Activated naive CD8-positive, alpha-beta T cell treated with anti-CD3 and anti-CD28 coated beads for 36 hours (primary cell): ENCODE measurements around the gene SPACA4. TPM values are rescaled to one million over a fixed set of nuclear protein-coding genes. Genes with fewer than 3 reads are reported as not detected.
"Not testable (repeated sequence)": the region's sequence is repeated elsewhere in the genome, so short reads cannot be mapped to it uniquely, and the experiment has no call there.

ENCODE experiments used
- DNase-seq: peaks from one replicate; pipeline ENCODE4 v3.0.0; 2021
- H3K27ac Mint-ChIP-seq: one replicate; pipeline ENCODE4 v1.8.0; 2022; ENCODE audit warnings: mild to moderate bottlenecking, moderate library complexity, mixed read lengths
- H3K27me3 Mint-ChIP-seq: one replicate; pipeline ENCODE4 v1.8.0; 2022; ENCODE audit warnings: mild to moderate bottlenecking, mixed read lengths
- H3K36me3 Mint-ChIP-seq: one replicate; pipeline ENCODE4 v1.8.0; 2021; ENCODE audit warnings: mild to moderate bottlenecking, mixed read lengths
- H3K4me1 Mint-ChIP-seq: one replicate; pipeline ENCODE4 v1.8.0; 2021; ENCODE audit warnings: mixed read lengths
- H3K4me3 Mint-ChIP-seq: one replicate; pipeline ENCODE4 v1.8.0; 2022; ENCODE audit warnings: mild to moderate bottlenecking, moderate library complexity, mixed read lengths
- H3K9me3 Mint-ChIP-seq: one replicate; pipeline ENCODE4 v1.8.0; 2022; ENCODE audit warnings: mixed read lengths
- total RNA-seq, 2 experiments: library from RNA; stranded (reverse); gene quantifications; one replicate each; pipeline ENCODE4 v1.2.3, GENCODE V29; 2021

SPACA4 gene, protein sequence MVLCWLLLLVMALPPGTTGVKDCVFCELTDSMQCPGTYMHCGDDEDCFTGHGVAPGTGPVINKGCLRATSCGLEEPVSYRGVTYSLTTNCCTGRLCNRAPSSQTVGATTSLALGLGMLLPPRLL
- total RNA-seq, result not detected

DNA sequence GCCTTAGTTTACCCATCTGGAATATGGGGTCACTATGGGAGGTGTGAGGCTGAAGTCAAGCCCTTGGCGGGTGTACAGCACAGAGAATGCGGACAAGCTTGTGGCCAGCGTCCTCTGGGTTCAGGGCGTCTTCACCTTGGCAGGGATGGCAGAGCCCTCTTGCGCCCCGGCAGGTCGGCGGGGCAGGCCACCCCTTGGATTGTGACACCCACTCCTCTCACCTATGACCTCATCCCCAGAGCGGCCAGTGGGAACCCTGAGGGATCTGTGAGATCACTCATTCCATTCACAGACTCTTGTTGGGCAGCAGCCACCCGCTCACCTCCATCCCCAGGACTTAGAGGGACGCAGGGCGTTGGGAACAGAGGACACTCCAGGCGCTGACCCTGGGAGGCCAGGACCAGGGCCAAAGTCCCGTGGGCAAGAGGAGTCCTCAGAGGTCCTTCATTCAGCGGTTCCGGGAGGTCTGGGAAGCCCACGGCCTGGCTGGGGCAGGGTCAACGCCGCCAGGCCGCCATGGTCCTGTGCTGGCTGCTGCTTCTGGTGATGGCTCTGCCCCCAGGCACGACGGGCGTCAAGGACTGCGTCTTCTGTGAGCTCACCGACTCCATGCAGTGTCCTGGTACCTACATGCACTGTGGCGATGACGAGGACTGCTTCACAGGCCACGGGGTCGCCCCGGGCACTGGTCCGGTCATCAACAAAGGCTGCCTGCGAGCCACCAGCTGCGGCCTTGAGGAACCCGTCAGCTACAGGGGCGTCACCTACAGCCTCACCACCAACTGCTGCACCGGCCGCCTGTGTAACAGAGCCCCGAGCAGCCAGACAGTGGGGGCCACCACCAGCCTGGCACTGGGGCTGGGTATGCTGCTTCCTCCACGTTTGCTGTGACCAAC lies at the start of gene SPACA4:
TSS of gene SPACA4 (plus strand) at position 280 of the 896 bp plus-strand sequence. CDS start at position 517, 237 bp downstream.
- no peak within 1 kb of the TSS for H3K27ac Mint-ChIP-seq
- no peaks in the 10 kb centered on the region for H3K27me3 Mint-ChIP-seq
- no peaks in the 10 kb centered on the region for H3K9me3 Mint-ChIP-seq
- no peaks in the 10 kb centered on the region for H3K4me1 Mint-ChIP-seq
- H3K36me3 Mint-ChIP-seq, result peaks cover 2% of the 10 kb centered on the region
- DNase-seq, result no peak
- H3K4me3 Mint-ChIP-seq, result no peak within 1 kb of the TSS

DNA sequence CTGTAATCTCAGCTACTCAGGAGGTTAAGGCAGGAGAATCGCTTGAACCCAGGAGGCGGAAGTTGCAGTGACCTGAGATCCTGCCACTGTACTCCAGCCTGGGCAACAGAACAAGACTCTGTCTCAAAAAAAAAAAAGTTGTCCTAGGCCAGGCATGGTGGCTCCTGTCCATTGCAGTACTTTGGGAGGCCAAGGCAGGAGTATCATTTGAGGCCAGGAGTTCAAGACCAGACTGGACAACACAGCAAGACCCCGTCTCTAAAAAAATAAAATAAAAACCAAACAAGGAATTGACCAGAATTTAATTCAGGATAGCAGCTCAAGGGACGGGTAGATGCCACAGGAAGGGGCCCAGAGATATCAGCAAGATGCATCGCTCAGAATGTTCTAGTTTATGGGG lies 49.7 kb upstream of the SPACA4 start:
- no peak overlapping the region for H3K4me3 Mint-ChIP-seq
- H3K27ac Mint-ChIP-seq, result no peak overlapping the region
- H3K4me1 Mint-ChIP-seq, result no peaks in the 10 kb centered on the region
- no peaks in the 10 kb centered on the region for H3K36me3 Mint-ChIP-seq
- no peak for DNase-seq
- peaks cover 30% of the 10 kb centered on the region for H3K27me3 Mint-ChIP-seq
- no peaks in the 10 kb centered on the region for H3K9me3 Mint-ChIP-seq

DNA sequence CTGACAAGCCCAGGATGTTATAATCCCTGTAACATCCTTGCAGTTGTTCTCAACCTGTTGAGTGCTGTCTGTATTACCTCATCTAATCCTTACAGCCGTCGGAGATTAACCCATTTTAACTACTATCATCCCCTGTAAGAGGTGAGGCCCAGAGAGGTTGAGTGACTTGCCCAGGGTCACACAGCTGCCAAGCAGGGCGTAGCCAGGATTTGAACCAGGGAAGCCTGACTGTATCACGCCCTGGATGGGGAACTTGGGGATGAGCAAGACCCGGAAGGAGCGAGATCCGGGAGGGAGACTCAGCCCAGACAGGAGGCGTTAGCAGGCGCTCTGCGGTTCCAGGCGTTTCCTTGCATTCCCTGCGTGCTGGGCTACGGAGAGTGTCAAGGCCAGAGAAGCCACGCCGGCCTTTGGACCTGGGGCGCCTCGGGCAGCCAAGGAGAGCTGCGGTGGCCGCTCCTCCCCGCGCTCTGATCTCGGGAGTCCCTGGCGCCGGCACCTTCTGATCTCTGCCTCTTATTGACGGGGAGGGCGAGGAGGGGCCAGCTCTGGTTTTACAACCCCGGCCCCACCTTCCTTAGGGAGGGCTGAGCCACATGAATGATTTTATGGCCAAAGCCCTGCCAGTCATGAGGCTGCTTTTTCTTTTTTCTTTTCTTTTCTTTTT lies 48.4 kb upstream of the SPACA4 start:
- Mint-ChIP-seq H3K36me3 (no peaks in the 10 kb centered on the region), H3K4me1 (no peaks in the 10 kb centered on the region), H3K9me3 (no peaks in the 10 kb centered on the region), H3K27ac (no peak overlapping the region), H3K27me3 (peaks cover 30% of the 10 kb centered on the region), H3K4me3 (no peak overlapping the region)
- DNase-seq, result no peak

DNA sequence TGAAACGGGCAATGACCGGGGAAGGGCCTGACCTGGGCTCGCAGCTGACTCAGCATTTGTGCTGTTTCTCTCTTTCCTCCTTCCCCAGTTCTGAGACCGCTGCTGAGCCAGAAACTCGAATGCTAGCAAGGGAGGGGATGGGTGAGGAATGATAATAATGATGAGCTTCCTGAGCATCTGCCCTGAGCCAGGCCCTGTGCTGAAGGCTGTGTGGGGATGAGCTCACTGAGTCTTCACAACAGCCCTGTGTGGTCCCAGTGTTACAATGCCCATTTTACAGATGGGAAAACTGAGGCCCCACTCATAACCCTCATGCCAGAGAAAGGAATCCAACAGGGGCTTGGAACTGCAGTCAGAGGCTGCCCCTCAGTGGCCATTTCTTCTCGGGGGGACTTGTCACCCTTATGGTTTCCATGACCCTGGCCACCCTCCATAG lies 46.4 kb upstream of the SPACA4 start:
- Mint-ChIP-seq H3K9me3 (no peaks in the 10 kb centered on the region), H3K27ac (no peak overlapping the region), H3K36me3 (no peaks in the 10 kb centered on the region), H3K4me1 (no peaks in the 10 kb centered on the region), H3K4me3 (no peak overlapping the region), H3K27me3 (peaks cover 30% of the 10 kb centered on the region)
- no peak for DNase-seq

DNA sequence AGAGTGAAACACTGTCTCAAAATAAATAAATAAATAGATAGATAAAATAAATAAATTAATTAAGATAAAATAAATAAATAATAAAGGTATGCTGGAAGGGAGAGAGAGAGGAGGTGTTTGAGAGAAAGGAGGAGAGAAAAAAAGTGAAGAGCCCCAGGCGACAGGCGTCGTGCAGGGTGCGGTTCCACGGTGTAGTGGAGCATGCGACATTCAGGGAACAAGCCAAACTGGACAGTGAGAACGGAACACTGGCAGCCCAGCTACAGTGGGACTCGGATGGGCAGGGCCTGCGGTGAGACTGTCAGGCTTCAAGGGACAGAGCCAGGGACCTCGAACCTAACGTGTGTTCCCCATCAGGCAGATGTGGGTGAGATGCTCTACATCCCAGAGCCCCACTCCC lies 45.1 kb upstream of the SPACA4 start:
- Mint-ChIP-seq H3K27ac (no peak overlapping the region), H3K4me1 (no peaks in the 10 kb centered on the region), H3K9me3 (no peaks in the 10 kb centered on the region), H3K4me3 (no peak overlapping the region), H3K27me3 (peaks cover 27% of the 10 kb centered on the region), H3K36me3 (no peaks in the 10 kb centered on the region)
- DNase-seq, result no peak

DNA sequence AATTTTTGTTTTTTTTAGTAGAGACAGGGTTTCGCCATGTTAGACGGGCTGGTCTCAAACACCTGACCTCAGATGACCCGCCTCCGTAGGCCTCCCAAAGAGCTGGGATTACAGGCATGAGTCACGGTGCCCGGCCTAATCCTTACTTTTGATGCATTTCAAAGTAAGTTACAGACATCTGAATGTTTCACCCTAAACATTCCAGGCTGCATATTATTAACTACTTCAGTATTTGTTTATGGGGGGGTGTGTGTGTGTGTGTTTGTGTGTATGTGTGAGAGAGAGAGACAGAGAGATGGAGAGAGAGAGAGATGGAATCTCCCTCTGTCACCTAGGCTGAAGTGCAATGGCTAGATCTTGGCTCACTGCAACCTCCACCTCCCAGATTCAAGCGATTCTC lies 41.5 kb upstream of the SPACA4 start:
- Mint-ChIP-seq H3K27ac (no peak overlapping the region), H3K9me3 (no peaks in the 10 kb centered on the region), H3K27me3 (peaks cover 19% of the 10 kb centered on the region), H3K4me3 (no peak overlapping the region), H3K4me1 (no peaks in the 10 kb centered on the region), H3K36me3 (no peaks in the 10 kb centered on the region)
- DNase-seq, result no peak

DNA sequence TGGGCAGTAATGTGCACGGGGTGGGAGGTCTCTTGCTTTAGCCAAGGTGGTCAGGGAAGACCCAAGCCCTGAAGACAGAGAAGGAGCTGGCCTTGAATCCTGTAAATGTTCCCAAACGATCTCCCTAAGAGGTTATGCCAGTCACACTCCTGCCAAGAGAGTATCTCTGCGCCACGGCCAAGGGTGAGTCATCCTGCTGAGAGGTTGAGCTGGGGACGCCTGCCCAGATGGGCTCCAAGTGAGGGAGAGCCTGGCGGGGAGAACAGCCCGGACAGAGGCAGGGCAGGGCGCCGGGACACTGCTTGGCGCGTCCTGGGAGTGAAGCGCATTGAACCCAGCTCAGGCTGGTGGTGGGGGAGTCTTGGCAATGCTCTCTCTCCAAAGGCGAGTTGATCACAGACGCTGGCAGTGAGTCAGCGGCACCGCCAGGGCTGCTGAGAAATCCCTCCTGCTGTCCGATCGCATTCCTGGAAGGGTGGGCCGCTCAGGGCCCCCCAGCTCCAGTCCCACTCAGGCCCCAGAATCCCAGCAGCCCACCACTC lies 38.1 kb upstream of the SPACA4 start:
- Mint-ChIP-seq H3K27me3 (peaks cover 21% of the 10 kb centered on the region), H3K4me3 (no peak overlapping the region), H3K4me1 (no peaks in the 10 kb centered on the region), H3K27ac (no peak overlapping the region), H3K9me3 (no peaks in the 10 kb centered on the region), H3K36me3 (no peaks in the 10 kb centered on the region)
- no peak for DNase-seq

DNA sequence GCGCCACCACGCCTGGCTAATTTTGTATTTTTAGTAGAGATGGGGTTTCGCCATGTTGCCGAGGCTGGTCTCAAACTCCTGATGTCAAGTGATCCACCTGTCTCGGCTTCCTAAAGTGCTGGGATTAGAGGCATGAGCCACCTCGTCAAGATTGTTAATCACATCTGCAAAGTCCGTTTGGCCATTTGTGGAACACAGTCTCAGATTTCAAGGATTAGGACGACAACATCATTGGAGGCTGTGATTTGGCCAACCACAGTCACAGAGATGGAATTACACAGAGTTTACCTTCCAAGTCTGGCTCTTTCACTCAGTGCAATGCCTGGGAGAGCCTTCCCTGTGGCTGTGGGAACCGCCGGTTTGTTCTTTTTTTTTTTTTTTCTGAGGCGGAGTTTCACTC lies 36.7 kb upstream of the SPACA4 start:
- Mint-ChIP-seq H3K36me3 (no peaks in the 10 kb centered on the region), H3K4me3 (no peak overlapping the region), H3K27ac (no peak overlapping the region)

DNA sequence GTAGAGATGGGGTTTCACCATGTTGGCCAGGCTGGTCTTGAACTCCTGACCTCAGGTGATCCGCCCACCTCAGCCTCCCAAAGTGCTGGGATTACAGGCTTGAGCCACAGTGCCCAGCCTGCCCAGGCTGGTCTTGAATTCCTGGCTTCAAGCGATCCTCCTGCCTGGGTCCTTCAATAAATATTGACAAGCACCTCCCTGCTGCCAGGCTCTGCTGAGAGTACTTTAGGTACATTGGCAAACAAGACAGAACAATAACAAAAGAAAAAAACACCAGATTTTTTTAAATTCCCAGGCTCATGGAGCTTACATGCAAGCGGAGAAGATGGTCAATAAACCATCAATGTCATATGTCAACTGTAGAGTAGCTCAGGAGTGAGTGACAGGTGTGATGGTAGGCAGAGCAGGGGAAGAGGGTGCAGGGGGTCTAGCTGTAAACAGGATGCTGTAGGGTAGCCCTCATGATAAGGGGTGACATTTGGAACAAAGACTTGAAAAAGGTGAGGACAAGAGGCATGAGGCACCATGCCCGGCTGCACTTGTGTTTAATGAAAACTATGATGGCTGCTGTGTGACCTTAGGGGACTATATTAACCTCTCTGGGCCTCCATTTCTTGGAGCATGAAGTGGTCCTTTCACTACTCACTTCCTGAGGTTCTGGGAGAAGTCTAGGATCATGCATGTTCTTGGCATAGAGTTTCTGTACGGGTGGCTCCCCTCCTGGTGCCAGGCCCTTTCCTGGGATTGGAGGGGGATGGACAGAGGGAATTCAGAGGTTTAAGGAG lies 35.0 kb upstream of the SPACA4 start:
- DNase-seq, result no peak
- H3K36me3 Mint-ChIP-seq, result no peaks in the 10 kb centered on the region
- no peaks in the 10 kb centered on the region for H3K4me1 Mint-ChIP-seq
- H3K9me3 Mint-ChIP-seq, result no peaks in the 10 kb centered on the region
- H3K4me3 Mint-ChIP-seq, result no peak overlapping the region
- peaks cover 21% of the 10 kb centered on the region for H3K27me3 Mint-ChIP-seq
- H3K27ac Mint-ChIP-seq, result no peak overlapping the region

More for the DNA sequence above, 36.7 kb upstream of the SPACA4 start:
- no peaks in the 10 kb centered on the region for H3K4me1 Mint-ChIP-seq
- DNase-seq, result no peak
- no peaks in the 10 kb centered on the region for H3K9me3 Mint-ChIP-seq
- H3K27me3 Mint-ChIP-seq, result peaks cover 21% of the 10 kb centered on the region

DNA sequence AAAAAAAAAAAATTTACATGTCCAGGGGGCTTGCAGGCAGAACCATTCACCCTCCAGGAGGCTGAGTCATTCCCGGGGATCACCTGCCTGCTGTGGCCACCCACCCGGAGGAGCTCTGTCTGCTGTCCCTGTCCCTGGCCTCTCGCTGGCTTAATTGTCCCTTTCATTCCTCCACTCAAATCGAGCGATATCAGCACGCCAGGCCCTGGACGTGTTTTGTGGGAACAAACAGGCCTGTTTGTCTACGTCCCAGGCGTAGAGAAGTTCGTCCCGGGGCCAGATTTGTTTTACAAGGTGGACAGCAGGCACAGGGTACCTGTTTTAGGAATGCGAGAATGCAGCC lies 33.4 kb upstream of the SPACA4 start:
- Mint-ChIP-seq H3K27ac (no peak overlapping the region), H3K4me1 (no peaks in the 10 kb centered on the region), H3K27me3 (peaks cover 11% of the 10 kb centered on the region), H3K9me3 (no peaks in the 10 kb centered on the region), H3K36me3 (no peaks in the 10 kb centered on the region), H3K4me3 (no peak overlapping the region)
- DNase-seq, result no peak

DNA sequence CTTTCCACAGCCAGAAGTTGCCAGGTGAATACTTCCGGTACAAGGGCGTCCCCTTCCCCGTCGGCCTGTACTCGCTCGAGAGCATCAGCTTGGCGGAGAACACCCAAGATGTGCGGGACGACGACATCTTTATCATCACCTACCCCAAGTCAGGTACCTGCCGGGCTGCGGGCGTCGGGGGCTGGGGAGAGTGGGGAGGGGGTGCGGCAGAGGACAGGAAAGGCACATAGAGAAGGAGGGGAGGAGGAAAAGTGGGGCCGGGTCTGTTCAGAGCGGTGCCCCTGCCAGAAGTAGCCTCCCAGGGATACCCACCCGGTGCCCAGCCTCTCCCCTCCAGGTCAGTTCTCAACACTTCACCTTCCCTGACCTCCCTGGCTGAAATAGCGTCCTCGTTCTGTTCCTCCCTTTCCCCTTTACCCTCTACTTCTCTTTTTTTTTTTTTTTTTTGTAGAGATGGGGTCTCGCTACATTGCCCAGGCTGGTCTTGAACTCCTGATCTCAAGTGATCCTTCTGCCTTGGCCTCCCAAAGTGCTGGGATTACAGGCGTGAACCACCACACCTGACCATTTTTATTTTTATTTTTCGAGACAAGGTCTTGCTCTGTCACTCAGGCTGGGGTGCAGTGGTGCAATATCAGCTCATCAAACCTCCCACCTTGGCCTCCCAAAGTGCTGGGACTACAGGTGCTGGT lies 30.5 kb upstream of the SPACA4 start:
- Mint-ChIP-seq H3K27me3 (no peaks in the 10 kb centered on the region), H3K4me3 (no peak overlapping the region), H3K4me1 (no peaks in the 10 kb centered on the region)

DNA sequence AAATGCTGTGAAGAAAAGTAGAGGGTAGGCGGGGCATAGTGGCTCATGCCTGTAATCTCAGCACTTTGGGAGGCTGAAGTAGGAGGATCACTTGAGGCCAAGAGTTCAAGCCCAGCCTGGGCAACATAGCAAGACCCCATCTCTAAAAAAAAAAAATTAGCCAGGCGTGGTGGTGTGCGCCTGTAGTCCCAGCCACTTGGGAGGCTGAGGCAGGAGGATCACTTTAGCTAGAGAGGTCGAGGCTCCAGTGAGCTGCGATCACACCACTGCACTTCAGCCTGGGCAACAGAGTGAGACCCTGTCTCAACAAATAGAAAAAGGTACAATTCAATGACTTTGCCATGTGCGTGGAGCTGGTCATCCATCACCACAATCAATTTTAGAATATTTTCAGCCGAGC lies 28.6 kb upstream of the SPACA4 start:
- not testable (repeated sequence) for H3K27ac Mint-ChIP-seq, H3K4me1 Mint-ChIP-seq, H3K4me3 Mint-ChIP-seq, DNase-seq, H3K9me3 Mint-ChIP-seq, H3K27me3 Mint-ChIP-seq, H3K36me3 Mint-ChIP-seq

More for the DNA sequence above, 30.5 kb upstream of the SPACA4 start:
- Mint-ChIP-seq H3K27ac (no peak overlapping the region), H3K36me3 (no peaks in the 10 kb centered on the region), H3K9me3 (no peaks in the 10 kb centered on the region)
- no peak for DNase-seq

DNA sequence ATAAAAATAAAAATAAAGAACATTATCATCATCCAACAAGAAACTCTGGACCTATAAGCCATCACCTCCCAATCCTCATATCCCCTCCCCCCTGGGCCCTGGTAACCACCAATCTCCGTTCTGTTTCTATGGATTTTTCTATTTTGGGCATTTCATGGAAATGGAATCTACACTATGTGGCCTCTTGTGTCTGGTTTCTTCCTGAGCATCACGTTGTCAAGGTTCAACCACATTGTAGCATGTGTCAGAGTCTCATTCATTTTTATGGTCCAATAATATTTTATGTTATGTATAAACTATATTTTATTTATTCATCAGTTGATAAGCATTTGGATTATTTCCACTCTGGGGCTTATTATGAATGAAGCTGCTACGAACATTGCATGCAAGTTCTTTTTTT lies 27.7 kb upstream of the SPACA4 start:
- Mint-ChIP-seq H3K4me1 (no peaks in the 10 kb centered on the region), H3K4me3 (no peak overlapping the region), H3K27ac (no peak overlapping the region), H3K9me3 (no peaks in the 10 kb centered on the region), H3K27me3 (no peaks in the 10 kb centered on the region), H3K36me3 (no peaks in the 10 kb centered on the region)
- DNase-seq, result no peak

DNA sequence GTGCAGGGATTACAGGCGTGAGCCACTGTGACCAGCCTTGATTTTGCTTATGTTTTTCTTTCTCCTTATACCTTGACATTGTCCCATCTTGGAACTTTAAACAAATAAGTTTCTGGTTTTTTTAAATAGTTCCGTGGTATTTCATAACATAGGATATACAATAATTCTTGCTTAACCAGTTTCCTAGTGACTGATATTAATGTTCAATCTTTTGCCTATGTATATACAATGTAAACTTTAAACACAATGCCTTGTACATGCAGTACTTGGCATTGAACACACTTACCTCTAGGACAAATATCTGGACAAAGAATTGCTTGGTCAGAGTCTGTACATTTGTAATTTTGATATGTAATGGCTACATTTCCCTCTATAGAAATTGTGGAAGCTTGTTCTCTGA lies 24.4 kb upstream of the SPACA4 start:
- Mint-ChIP-seq H3K36me3 (no peaks in the 10 kb centered on the region), H3K4me3 (no peak overlapping the region), H3K4me1 (peaks cover 5% of the 10 kb centered on the region), H3K9me3 (no peaks in the 10 kb centered on the region), H3K27me3 (peaks cover 7% of the 10 kb centered on the region), H3K27ac (no peak overlapping the region)
- DNase-seq, result no peak
